ENCODE data around the gene GAS5. TPM values are rescaled to one million over a fixed set of nuclear protein-coding genes. Genes with fewer than 3 reads are reported as not detected.

GAS5 gene
- total RNA-seq, 4 donors from 2014 or later: 311 to 461 (median 384) TPM

DNA sequence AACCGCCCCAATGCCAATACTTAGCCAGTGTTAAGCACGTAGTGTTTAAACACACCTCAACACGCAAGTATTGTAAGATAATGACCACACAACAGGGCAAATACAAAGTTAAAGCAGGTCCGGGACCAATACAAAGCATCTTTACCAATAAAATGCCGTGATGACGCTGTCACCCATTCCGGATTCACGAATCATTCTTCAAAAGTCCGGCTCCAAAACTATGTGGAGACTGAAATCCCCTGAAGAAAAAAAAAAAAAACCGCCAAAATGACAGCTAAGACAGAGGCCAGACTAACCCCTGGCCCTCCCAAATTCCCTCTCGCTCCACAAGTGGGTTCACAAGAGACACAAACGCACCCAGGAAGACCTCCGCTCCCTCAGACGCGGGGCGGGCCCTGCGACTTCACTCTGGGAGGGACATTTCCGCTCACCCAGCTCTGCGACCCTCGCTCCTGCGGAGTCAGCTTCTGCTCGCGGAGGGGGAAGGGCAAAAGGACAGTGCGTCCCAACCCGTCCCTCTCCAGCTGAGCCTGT is 43.9 kb downstream of the GAS5 start:
- TF ChIP-seq CTCF (IDR thresholded peaks at IDR 0.05) (no peak), POLR2A (IDR thresholded peaks at IDR 0.05) (no peak)
- WGBS, 2 donors: 0 to 1% methylated on average over 25 of the region's 25 CpGs
- intact Hi-C loops (cut with DNase I; ENCODE audit: low total_unique reads): no loop called here
- no peak for DNase-seq (ENCODE audit: low spot score in 2 of 2)
- H3K4me3 ChIP-seq (ENCODE audit: low read depth, poor library complexity, severe bottlenecking): peak overlapping the region; percentile 59

DNA sequence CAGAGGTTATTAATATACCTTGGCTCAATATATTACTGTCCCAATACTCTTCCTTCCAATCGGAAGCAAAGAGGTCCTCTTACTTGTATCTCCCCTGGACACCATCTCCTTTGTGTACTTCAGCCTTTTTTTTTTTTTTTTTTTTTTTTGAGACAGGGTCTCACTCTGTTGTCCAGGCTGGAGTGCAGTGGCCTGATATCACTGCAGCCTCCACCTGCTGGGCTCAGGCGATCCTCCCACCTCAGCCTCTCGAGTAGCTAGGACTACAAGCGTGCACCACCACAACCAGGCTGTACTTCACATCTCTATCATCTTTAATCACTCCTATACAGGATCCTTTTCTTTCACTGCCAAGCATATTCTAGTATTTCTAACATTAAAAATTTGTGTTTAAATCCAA is 46.1 kb downstream of the GAS5 start:
- DNase-seq (ENCODE audit: low spot score in 2 of 2): no peak
- TF ChIP-seq CTCF (IDR thresholded peaks at IDR 0.05) (no peak), POLR2A (IDR thresholded peaks at IDR 0.05) (no peak)
- intact Hi-C loops (cut with DNase I; ENCODE audit: low total_unique reads): no loop called here
- 92 to 95% methylated on average over 4 of the region's 4 CpGs for WGBS, 2 donors
- H3K4me3 ChIP-seq (ENCODE audit: low read depth, poor library complexity, severe bottlenecking): no peak overlapping the region

DNA sequence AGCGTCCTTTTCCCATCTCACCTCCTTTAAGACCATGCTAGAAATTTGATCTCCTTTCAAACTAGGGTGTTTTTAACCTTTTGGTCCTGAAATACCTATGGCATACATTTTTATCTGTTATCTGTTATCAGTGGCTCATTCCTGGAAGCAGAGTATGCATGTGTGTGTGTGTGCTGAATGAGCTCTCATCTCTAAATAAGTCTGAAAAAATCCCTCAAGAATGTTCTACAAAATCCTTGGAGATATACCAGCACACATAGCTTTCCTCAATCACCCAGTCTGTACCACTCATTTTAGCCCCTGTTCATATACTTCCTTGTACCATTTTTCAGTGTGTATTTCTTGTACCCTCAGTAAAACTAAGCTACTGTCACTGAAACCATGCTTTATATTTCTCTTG is 49.3 kb downstream of the GAS5 start:
- TF ChIP-seq POLR2A (IDR thresholded peaks at IDR 0.05): no peak
- no peak for TF ChIP-seq CTCF (IDR thresholded peaks at IDR 0.05)
- no peak overlapping the region for H3K4me3 ChIP-seq (ENCODE audit: low read depth, poor library complexity, severe bottlenecking)
- WGBS, 2 donors: 97% methylated on average over 1 of the region's 1 CpG
- DNase-seq (ENCODE audit: low spot score in 2 of 2): no peak
- intact Hi-C loops (cut with DNase I; ENCODE audit: low total_unique reads): no loop called here

Other genes with a start within 250 kb of the GAS5 start
- gene TEX50, start 232.7 kb downstream of the GAS5 start, total RNA-seq: not detected
- 1 to 10 TPM in 1 of 4 donors, not detected in 3; 1.1 TPM for gene ANKRD45, start 198.1 kb downstream of the GAS5 start, total RNA-seq
- gene KLHL20, start 153.0 kb downstream of the GAS5 start, total RNA-seq: 10 to 100 TPM; 18.2 to 31.6 (median 19.9) TPM
- 1 to 10 TPM; 5.4 to 8.2 (median 7.1) TPM for gene DARS2, start 43.3 kb downstream of the GAS5 start, total RNA-seq
- gene CENPL, start 43.1 kb downstream of the GAS5 start, total RNA-seq: 1 to 10 TPM; 2.7 to 6.8 (median 4.1) TPM
- gene ZBTB37, start 391 bp upstream of the GAS5 start, total RNA-seq: 1 to 10 TPM; 5.1 to 9.6 (median 7.3) TPM
- gene SERPINC1, start 49.3 kb upstream of the GAS5 start, total RNA-seq: not detected
- 10 to 100 TPM; 16.1 to 30.9 (median 27.0) TPM for gene RC3H1, start 154.4 kb upstream of the GAS5 start, total RNA-seq

Measured in lower leg skin (tissue), 4 donors.